Neutrophil (primary cell): ENCODE measurements around the gene ST7.

Experiments used
- H3K27ac ChIP-seq: fragments of 200-600 bp; sonication (generic); 2 replicates; pipeline ENCODE4 v1.5.1; 2016; ENCODE audit warnings: mild to moderate bottlenecking, moderate library complexity
- H3K27me3 ChIP-seq: fragments of 200-600 bp; sonication (generic); 2 replicates; pipeline ENCODE4 v1.6.0; 2016; ENCODE audit warnings: mild to moderate bottlenecking
- H3K36me3 ChIP-seq: fragments of 200-600 bp; sonication (generic); 2 replicates; pipeline ENCODE4 v1.5.1; 2017
- H3K4me1 ChIP-seq, 2 experiments: fragments of 200-600 bp in 1 of 2; sonication (generic) in 1 of 2; 1 replicate in 1 of 2; 2 replicates in 1 of 2; pipeline versions ENCODE4 v1.5.1 to v1.6.1; 2013 to 2016; ENCODE audit warnings: low read depth in 1 of 2, low read length in 1 of 2, mild to moderate bottlenecking in 1 of 2, moderate library complexity in 1 of 2; ENCODE audit not compliant: control insufficient read depth in 1 of 2, insufficient read depth in 1 of 2
- H3K4me3 ChIP-seq, 2 experiments: fragments of 200-600 bp in 1 of 2; sonication (generic) in 1 of 2; 1 replicate in 1 of 2; 2 replicates in 1 of 2; pipeline ENCODE4 v1.5.1; 2013 to 2016; ENCODE audit warnings: low read depth in 1 of 2, low read length in 1 of 2, mild to moderate bottlenecking in 1 of 2, moderate library complexity in 1 of 2
- H3K9me3 ChIP-seq: fragments of 200-600 bp; sonication (generic); 2 replicates; pipeline ENCODE4 v1.5.1; 2016
- CTCF ChIP-seq: fragments of 200-600 bp; sonication (generic); IDR thresholded peaks from 2 replicates; pipeline ENCODE4 v1.5.1; 2016; ENCODE audit warnings: antibody characterized with exemption

ST7 gene

DNA sequence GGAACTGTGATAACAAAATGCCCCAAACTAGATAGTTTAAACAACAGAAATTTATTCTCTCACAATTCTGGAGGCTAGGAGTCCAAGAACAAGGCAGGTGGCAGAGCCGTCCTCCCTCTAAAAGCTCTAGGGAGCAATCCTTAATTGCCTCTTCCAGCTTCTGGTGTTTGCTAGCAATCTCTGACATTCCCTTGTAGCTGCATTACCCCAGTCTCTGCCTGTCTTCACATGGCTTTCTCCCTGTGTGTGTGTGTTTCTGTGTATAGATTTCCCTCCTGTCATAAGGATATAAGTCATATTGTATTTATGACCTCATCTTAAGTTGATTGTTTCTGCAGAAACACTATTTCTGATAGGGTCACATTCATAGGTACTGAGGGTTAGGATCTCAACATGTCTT is 192.0 kb downstream of the ST7 start:
- H3K4me3 ChIP-seq = no peak overlapping the region

GRCh38 chr7:117146059-117146458 is 192.8 kb downstream of the ST7 start:
- no peak for TF ChIP-seq CTCF
- Histone ChIP-seq H3K36me3 (no peaks in the 10 kb centered on the region), H3K9me3 (no peaks in the 10 kb centered on the region), H3K27ac (no peak overlapping the region), H3K4me3 (no peak overlapping the region), H3K4me1 (peaks cover 4 to 14% of the 10 kb centered on the region in 2 experiments), H3K27me3 (no peaks in the 10 kb centered on the region)

More for the DNA sequence above, 192.0 kb downstream of the ST7 start:
- Histone ChIP-seq H3K27me3 (no peaks in the 10 kb centered on the region), H3K4me1 (peaks cover 4 to 14% of the 10 kb centered on the region in 2 experiments), H3K27ac (no peak overlapping the region), H3K36me3 (no peaks in the 10 kb centered on the region), H3K9me3 (no peaks in the 10 kb centered on the region)
- TF ChIP-seq CTCF = no peak

- peaks cover 4 to 14% of the 10 kb centered on the region in 2 experiments for H3K4me1 ChIP-seq
- no peak for TF ChIP-seq CTCF
- H3K9me3 ChIP-seq = no peaks in the 10 kb centered on the region
- no peaks in the 10 kb centered on the region for H3K27me3 ChIP-seq
- no peak overlapping the region for H3K27ac ChIP-seq
- H3K36me3 ChIP-seq = no peaks in the 10 kb centered on the region
- H3K4me3 ChIP-seq = no peak overlapping the region
These were observed 193.2 kb downstream of the ST7 start for GRCh38 chr7:117146511-117146910.

GRCh38 chr7:117148971-117149370 is 195.7 kb downstream of the ST7 start:
- no peak for TF ChIP-seq CTCF
- Histone ChIP-seq H3K9me3 (no peaks in the 10 kb centered on the region), H3K36me3 (no peaks in the 10 kb centered on the region), H3K27ac (no peak overlapping the region), H3K4me1 (peaks cover 0 to 6% of the 10 kb centered on the region in 2 experiments), H3K4me3 (no peak overlapping the region), H3K27me3 (no peaks in the 10 kb centered on the region)

DNA sequence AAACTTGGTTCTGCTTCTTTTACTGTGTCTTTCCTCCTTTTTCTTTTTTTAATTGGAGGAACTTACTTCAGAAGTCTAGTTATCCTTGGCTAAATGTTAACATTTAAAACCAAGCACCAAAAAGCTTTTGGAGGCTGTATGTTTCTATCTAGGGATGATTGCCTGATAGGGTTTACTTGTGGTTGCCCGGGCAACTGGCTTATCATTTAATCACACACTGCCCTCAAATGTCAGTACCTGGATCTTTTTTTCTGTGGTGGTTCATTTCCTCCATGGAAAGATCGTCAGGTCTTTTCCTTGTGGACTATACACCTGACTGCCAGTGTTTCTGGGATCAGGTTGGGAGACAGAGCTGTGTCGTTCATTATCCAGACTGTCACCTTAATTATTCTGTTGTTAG is 196.4 kb downstream of the ST7 start:
- no peaks in the 10 kb centered on the region for H3K36me3 ChIP-seq
- H3K4me3 ChIP-seq = no peak overlapping the region
- no peaks in the 10 kb centered on the region for H3K9me3 ChIP-seq
- H3K4me1 ChIP-seq = peaks cover 0 to 6% of the 10 kb centered on the region in 2 experiments
- no peak overlapping the region for H3K27ac ChIP-seq
- no peaks in the 10 kb centered on the region for H3K27me3 ChIP-seq
- no peak for TF ChIP-seq CTCF
